Stimulated activated naive CD4-positive, alpha-beta T cell treated with Interleukin-2 at 50 U/mL for 16 hours (primary cell): ENCODE data around the gene RPS16.
"Not testable (repeated sequence)": the region's sequence is repeated elsewhere in the genome, so short reads cannot be mapped to it uniquely, and the experiment has no call there.

Experiments used
- DNase-seq: peaks from one replicate; lab custom pipeline; 2025; lab: John Stamatoyannopoulos, UW

Gene RPS16

GRCh38 chr19:39435499-39436349 is at the start of gene RPS16:
Gene RPS16, minus strand, starts transcription at chr19:39435949. Its CDS starts 54 bp downstream, at chr19:39435895.
- DNase-seq = peak; percentile 99

GRCh38 chr19:39483141-39483540 is 47.4 kb upstream of the RPS16 start:
- DNase-seq = no peak

- DNase-seq = no peak
Observed at GRCh38 chr19:39481676-39482075, 45.9 kb upstream of the RPS16 start.

GRCh38 chr19:39481229-39481545 is 45.4 kb upstream of the RPS16 start:
- no peak for DNase-seq

GRCh38 chr19:39480337-39481228 is 44.8 kb upstream of the RPS16 start, which contains the start of gene TIMM50:
Gene TIMM50, plus strand, starts transcription at chr19:39480838. Its CDS starts 16 bp downstream, at chr19:39480854.
- DNase-seq = peak; percentile 97

- no peak for DNase-seq
Observed at GRCh38 chr19:39479916-39480315, 44.2 kb upstream of the RPS16 start.

- DNase-seq = not testable (repeated sequence)
Observed at GRCh38 chr19:39479319-39479801, 43.6 kb upstream of the RPS16 start.

- DNase-seq = no peak
Observed at GRCh38 chr19:39475748-39476147, 40.0 kb upstream of the RPS16 start.

GRCh38 chr19:39474139-39474620 is 38.4 kb upstream of the RPS16 start:
- DNase-seq = peak; percentile 72

- DNase-seq = no peak
Observed at GRCh38 chr19:39473443-39473960, 37.8 kb upstream of the RPS16 start.

- no peak for DNase-seq
Observed at GRCh38 chr19:39472746-39473442, 37.1 kb upstream of the RPS16 start.

GRCh38 chr19:39471756-39472536 is 36.2 kb upstream of the RPS16 start:
- DNase-seq = no peak

- no peak for DNase-seq
Observed at GRCh38 chr19:39470724-39471339, 35.1 kb upstream of the RPS16 start.

- DNase-seq = no peak
Observed at GRCh38 chr19:39469567-39469966, 33.8 kb upstream of the RPS16 start.

GRCh38 chr19:39469036-39469435 is 33.3 kb upstream of the RPS16 start:
- no peak for DNase-seq

- DNase-seq = no peak
Observed at GRCh38 chr19:39467941-39468340, 32.2 kb upstream of the RPS16 start.

- DNase-seq = no peak
Observed at GRCh38 chr19:39465956-39466747, 30.4 kb upstream of the RPS16 start.

GRCh38 chr19:39463403-39463802 is 27.7 kb upstream of the RPS16 start:
- no peak for DNase-seq

- not testable (repeated sequence) for DNase-seq
Observed at GRCh38 chr19:39451257-39451656, 15.5 kb upstream of the RPS16 start.
